22Rv1 (cell line): ENCODE data around the gene ZNF565.

Experiments
- CTCF ChIP-seq: fragments of 450-650 bp; IDR thresholded peaks from 2 replicates; pipeline ENCODE4 v1.5.1; 2017; ENCODE audit warnings: mild to moderate bottlenecking
- ZFX ChIP-seq: fragments of 450-650 bp; IDR thresholded peaks from 2 replicates; pipeline ENCODE4 v1.6.1; 2017; ENCODE audit warnings: antibody characterized with exemption, borderline replicate concordance

DNA sequence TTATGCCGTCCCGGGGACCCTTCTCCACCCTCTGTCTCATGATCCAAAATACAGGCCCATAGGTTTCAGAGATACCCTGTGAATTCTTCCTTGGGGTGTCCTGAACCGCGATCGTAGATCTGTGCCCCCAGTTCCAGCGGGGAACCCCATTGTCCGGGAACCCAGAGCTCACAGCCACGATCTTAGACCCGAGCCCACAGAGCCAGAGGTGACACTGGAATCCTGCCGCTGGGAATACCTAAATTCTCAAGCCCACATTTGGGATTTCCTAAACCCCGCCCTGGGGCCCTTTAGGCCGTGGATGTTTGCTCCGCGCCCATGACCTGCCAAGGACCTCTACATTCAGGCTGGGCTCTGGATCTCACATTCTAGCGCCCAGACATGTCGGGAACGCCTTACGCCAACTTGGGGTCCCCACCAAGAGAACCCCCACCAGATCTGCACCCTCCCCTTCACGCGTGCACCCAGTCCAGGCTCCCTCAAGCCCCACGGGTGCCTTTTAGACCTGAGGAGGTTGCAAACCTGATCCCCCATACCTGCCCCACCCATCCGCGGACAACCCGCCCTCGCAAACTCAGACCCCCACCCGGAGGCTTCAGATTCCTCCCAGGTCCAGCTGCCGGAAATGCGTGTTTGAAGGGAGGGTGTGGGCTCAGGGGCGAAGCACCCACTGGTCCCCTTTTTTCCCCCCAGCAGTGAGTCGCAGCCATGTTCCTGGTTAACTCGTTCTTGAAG is 74.0 kb downstream of the ZNF565 start:
- no peak for TF ChIP-seq CTCF
- TF ChIP-seq ZFX, result no peak
